Stimulated activated CD4-positive, alpha-beta T cell treated with anti-CD3 and anti-CD28 coated beads, Interleukin-1b, Interleukin-23, amount 100 ng/mL, for 4 hours (primary cell): Measurements from ENCODE around the gene SFI1.
A peak's percentile ranks its signal among the peaks of the same experiment; 100 is the strongest.

Experiments used
- DNase-seq, 2 donors: peaks; one replicate each; pipeline ENCODE4 v3.0.0-alpha.2; 2020; ENCODE audit warnings: low read depth in 2 of 2

The SFI1 gene

GRCh38 chr22:31635638-31636306 lies 139.4 kb downstream of the SFI1 start:
- no peak for DNase-seq

GRCh38 chr22:31637447-31637890 lies 141.1 kb downstream of the SFI1 start:
- no peak for DNase-seq

GRCh38 chr22:31637891-31638618 lies 141.7 kb downstream of the SFI1 start:
- no peak for DNase-seq

GRCh38 chr22:31639436-31640039 lies 143.2 kb downstream of the SFI1 start:
- no peak for DNase-seq

- peak in 1 of 2 donors; percentile 34 for DNase-seq
Observed at GRCh38 chr22:31646186-31647019, 150.1 kb downstream of the SFI1 start.

GRCh38 chr22:31647066-31647465 lies 150.7 kb downstream of the SFI1 start:
- no peak for DNase-seq

- DNase-seq: no peak
Observed at GRCh38 chr22:31647523-31648320, 151.4 kb downstream of the SFI1 start.

GRCh38 chr22:31650391-31650790 lies 154.1 kb downstream of the SFI1 start:
- DNase-seq: no peak

- no peak for DNase-seq
Observed at GRCh38 chr22:31651664-31652063, 155.3 kb downstream of the SFI1 start.

- DNase-seq: no peak
Observed at GRCh38 chr22:31652088-31652487, 155.8 kb downstream of the SFI1 start.

GRCh38 chr22:31652911-31653684 lies 156.8 kb downstream of the SFI1 start:
- no peak for DNase-seq

- DNase-seq: no peak
Observed at GRCh38 chr22:31653944-31654343, 157.6 kb downstream of the SFI1 start.

GRCh38 chr22:31654408-31654807 lies 158.1 kb downstream of the SFI1 start:
- DNase-seq: no peak

GRCh38 chr22:31659246-31659645 lies 162.9 kb downstream of the SFI1 start:
- no peak for DNase-seq

GRCh38 chr22:31660860-31661341 lies 164.6 kb downstream of the SFI1 start:
- DNase-seq: peak in 1 of 2 donors; percentile 22

- peak; percentile 93 to 94 for DNase-seq
Observed at GRCh38 chr22:31661851-31662667, 165.7 kb downstream of the SFI1 start, which contains the start of gene PISD. TSS of gene PISD (minus strand) at chr22:31662215. CDS start at chr22:31662208, 7 bp downstream.

- no peak for DNase-seq
Observed at GRCh38 chr22:31662668-31663037, 166.3 kb downstream of the SFI1 start.
